ENCODE data around the gene GEMIN8. TPM values are rescaled to one million over a fixed set of nuclear protein-coding genes. Genes with fewer than 3 reads are reported as not detected.
A peak's percentile ranks its signal among the peaks of the same experiment; 100 is the strongest.

GEMIN8 gene
- total RNA-seq, 1 donor from 2014 or later = 22.9 TPM

DNA sequence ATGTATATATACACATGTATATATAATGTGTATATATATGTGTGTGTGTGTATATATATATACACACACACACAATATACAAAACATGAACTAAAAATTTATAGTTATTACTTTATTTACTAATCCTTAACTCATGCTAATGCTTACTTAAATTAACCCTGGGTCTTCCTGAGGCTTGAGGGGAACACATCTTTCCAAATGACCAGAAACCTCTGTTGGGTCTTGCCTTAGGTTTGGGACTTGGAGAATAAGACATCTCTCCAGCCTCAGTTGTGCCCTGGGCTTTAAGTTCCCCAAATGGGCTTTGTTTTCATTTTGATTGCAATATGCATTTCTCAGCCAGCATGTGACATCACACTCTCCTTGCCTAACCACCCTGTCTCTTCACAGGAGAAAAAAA, 7.7 kb downstream of the GEMIN8 start:
- TF ChIP-seq, protein P1, sequence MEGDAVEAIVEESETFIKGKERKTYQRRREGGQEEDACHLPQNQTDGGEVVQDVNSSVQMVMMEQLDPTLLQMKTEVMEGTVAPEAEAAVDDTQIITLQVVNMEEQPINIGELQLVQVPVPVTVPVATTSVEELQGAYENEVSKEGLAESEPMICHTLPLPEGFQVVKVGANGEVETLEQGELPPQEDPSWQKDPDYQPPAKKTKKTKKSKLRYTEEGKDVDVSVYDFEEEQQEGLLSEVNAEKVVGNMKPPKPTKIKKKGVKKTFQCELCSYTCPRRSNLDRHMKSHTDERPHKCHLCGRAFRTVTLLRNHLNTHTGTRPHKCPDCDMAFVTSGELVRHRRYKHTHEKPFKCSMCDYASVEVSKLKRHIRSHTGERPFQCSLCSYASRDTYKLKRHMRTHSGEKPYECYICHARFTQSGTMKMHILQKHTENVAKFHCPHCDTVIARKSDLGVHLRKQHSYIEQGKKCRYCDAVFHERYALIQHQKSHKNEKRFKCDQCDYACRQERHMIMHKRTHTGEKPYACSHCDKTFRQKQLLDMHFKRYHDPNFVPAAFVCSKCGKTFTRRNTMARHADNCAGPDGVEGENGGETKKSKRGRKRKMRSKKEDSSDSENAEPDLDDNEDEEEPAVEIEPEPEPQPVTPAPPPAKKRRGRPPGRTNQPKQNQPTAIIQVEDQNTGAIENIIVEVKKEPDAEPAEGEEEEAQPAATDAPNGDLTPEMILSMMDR (IDR thresholded peaks at IDR 0.05) = no peak

DNA sequence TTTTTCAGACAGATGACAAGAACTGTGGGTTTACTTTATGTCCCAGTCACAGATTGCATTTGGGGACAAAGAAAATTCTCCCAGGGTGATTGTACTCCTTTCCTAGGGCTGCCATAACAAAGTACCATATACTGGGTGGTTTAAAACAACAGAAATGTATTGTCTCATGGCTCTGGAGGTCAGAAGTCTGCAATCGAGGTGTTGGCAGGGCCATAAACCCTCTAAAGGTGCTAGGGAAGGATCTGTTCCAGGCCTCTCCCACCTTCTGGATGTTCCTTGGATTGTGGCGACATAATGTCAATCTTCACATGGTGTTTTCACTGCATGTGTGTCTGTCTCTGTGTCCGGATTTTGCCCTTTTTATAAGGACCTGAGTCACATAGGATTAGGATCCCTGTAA, 12.3 kb downstream of the GEMIN8 start:
- peaks cover 2% of the 10 kb centered on the region for H3K36me3 Mint-ChIP-seq (ENCODE audit: unreplicated experiment)
- no peaks in the 10 kb centered on the region for H3K27me3 Mint-ChIP-seq (ENCODE audit: unreplicated experiment)
- no peak overlapping the region for H3K4me3 Mint-ChIP-seq (ENCODE audit: unreplicated experiment)
- peaks cover 22% of the 10 kb centered on the region for H3K4me1 Mint-ChIP-seq (ENCODE audit: unreplicated experiment)
- DNase-seq (ENCODE audit: extremely low spot score, unreplicated experiment) = no peak
- TF ChIP-seq, protein P1 (IDR thresholded peaks at IDR 0.05) = no peak
- H3K27ac Mint-ChIP-seq (ENCODE audit: unreplicated experiment) = no peak overlapping the region
- H3K9me3 Mint-ChIP-seq (ENCODE audit: unreplicated experiment) = peaks cover 3% of the 10 kb centered on the region

More for the DNA sequence above, 7.7 kb downstream of the GEMIN8 start:
- no peaks in the 10 kb centered on the region for H3K27me3 Mint-ChIP-seq (ENCODE audit: unreplicated experiment)
- peaks cover 2% of the 10 kb centered on the region for H3K4me1 Mint-ChIP-seq (ENCODE audit: unreplicated experiment)
- H3K36me3 Mint-ChIP-seq (ENCODE audit: unreplicated experiment) = peaks cover 2% of the 10 kb centered on the region
- H3K4me3 Mint-ChIP-seq (ENCODE audit: unreplicated experiment) = no peak overlapping the region
- peaks cover 5% of the 10 kb centered on the region for H3K9me3 Mint-ChIP-seq (ENCODE audit: unreplicated experiment)
- DNase-seq (ENCODE audit: extremely low spot score, unreplicated experiment) = no peak
- H3K27ac Mint-ChIP-seq (ENCODE audit: unreplicated experiment) = no peak overlapping the region

DNA sequence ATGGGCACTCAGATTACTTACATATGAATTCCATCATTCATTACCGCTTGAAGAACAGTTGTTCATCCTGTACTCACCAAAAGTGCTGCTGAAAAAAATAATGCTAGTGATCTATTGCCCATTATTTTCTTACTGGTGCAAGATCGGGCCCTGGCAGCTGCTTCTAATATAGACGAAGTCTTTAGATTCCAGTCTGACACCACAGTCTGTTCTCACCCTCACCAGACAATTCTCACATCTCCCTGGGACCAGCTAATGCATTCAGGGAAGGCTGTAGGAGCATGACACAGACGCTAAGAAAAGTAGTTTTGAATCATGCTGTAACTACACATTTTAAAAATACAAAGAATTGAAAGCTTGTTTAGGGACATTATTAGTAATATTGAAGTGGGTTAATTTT, 13.8 kb downstream of the GEMIN8 start:
- Mint-ChIP-seq H3K27ac (ENCODE audit: unreplicated experiment) (peak overlapping the region; percentile 69), H3K36me3 (ENCODE audit: unreplicated experiment) (peaks cover 1% of the 10 kb centered on the region), H3K4me3 (ENCODE audit: unreplicated experiment) (no peak overlapping the region), H3K4me1 (ENCODE audit: unreplicated experiment) (peaks cover 22% of the 10 kb centered on the region), H3K27me3 (ENCODE audit: unreplicated experiment) (no peaks in the 10 kb centered on the region), H3K9me3 (ENCODE audit: unreplicated experiment) (no peaks in the 10 kb centered on the region)
- DNase-seq (ENCODE audit: extremely low spot score, unreplicated experiment) = no peak
- TF ChIP-seq, protein P1 (IDR thresholded peaks at IDR 0.05) = no peak

DNA sequence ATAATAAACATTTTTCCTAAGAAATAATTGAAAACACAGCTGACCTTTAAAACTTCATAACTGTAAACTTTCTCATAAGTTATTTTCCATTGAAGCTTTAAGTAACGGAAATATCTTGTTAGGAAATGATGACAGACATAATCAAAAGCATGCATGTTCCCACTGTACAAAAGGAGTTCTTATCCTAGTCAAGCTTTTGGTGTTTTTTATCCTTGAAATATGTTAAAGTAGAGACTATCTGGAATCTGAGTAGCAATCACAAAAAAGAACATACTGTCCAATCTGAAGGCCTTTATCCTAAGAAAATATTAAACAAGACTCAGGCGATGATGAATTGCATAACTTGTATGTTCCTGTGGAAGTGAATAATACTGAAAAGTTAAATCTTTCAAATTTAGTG, 14.4 kb downstream of the GEMIN8 start:
- Mint-ChIP-seq H3K9me3 (ENCODE audit: unreplicated experiment) (no peaks in the 10 kb centered on the region), H3K4me3 (ENCODE audit: unreplicated experiment) (no peak overlapping the region), H3K27ac (ENCODE audit: unreplicated experiment) (peak overlapping the region; percentile 69), H3K27me3 (ENCODE audit: unreplicated experiment) (no peaks in the 10 kb centered on the region), H3K36me3 (ENCODE audit: unreplicated experiment) (no peaks in the 10 kb centered on the region), H3K4me1 (ENCODE audit: unreplicated experiment) (peaks cover 24% of the 10 kb centered on the region)
- TF ChIP-seq, protein P1 (IDR thresholded peaks at IDR 0.05) = no peak
- no peak for DNase-seq (ENCODE audit: extremely low spot score, unreplicated experiment)

DNA sequence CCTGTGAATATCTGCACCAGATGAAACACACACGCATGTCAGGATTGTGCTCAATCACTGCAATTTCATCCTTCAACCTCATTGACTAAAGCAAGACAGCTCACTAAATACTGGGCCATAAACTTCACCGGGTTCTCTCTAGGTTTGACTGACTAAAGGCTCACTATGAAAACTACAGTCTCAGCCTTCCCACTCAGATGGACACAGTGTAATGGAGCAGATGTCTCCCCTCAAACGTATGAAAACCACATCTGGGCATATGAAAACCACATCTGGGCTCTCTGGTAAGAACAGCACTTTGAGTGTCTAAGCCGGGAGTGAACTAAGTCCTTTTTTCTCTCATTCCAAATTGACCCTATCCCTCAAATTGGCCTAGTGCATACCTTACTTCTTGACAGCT, 15.2 kb downstream of the GEMIN8 start:
- TF ChIP-seq, protein P1 (IDR thresholded peaks at IDR 0.05) = no peak
- H3K27ac Mint-ChIP-seq (ENCODE audit: unreplicated experiment) = peak overlapping the region; percentile 59
- H3K4me1 Mint-ChIP-seq (ENCODE audit: unreplicated experiment) = peaks cover 24% of the 10 kb centered on the region
- no peak overlapping the region for H3K4me3 Mint-ChIP-seq (ENCODE audit: unreplicated experiment)
- no peaks in the 10 kb centered on the region for H3K36me3 Mint-ChIP-seq (ENCODE audit: unreplicated experiment)
- no peaks in the 10 kb centered on the region for H3K9me3 Mint-ChIP-seq (ENCODE audit: unreplicated experiment)
- no peaks in the 10 kb centered on the region for H3K27me3 Mint-ChIP-seq (ENCODE audit: unreplicated experiment)
- DNase-seq (ENCODE audit: extremely low spot score, unreplicated experiment) = no peak

Data from osteocyte (in vitro differentiated cells).